GM23338 (cell line): ENCODE results near the gene C1QTNF4. TPM values are rescaled to one million over a fixed set of nuclear protein-coding genes. Genes with fewer than 3 reads are reported as not detected.

Experiments
- ATAC-seq: fragments of 200-7000 bp; cut with Tn5 transposase; 3 replicates; pipeline ENCODE4 v1.9.1; 2020
- DNase-seq: peaks from one replicate; pipeline ENCODE4 v3.0.0-alpha.2; 2015; ENCODE audit warnings: low spot score
- H2AFZ ChIP-seq: fragments of 200-600 bp; sonication (generic); 2 replicates; pipeline ENCODE4 v1.8.0; 2016; ENCODE audit warnings: antibody characterized with exemption, mild to moderate bottlenecking, moderate library complexity
- H3F3A ChIP-seq: fragments of 200-600 bp; sonication (generic); replicated peaks from 2 replicates; pipeline ENCODE4 v1.8.0; 2017; ENCODE audit warnings: antibody characterized with exemption, mixed run types, low read depth
- H3K27ac ChIP-seq: fragments of 200-600 bp; sonication (generic); 2 replicates; pipeline ENCODE4 v1.6.1; 2016; ENCODE audit warnings: low read depth
- H3K27me3 ChIP-seq: fragments of 200-600 bp; sonication (generic); 2 replicates; pipeline ENCODE4 v1.8.0; 2016; ENCODE audit warnings: mild to moderate bottlenecking, mixed run types, moderate library complexity; ENCODE audit not compliant: insufficient read depth
- H3K36me3 ChIP-seq: fragments of 200-600 bp; sonication (generic); 2 replicates; pipeline ENCODE4 v1.8.0; 2016; ENCODE audit warnings: mild to moderate bottlenecking; ENCODE audit not compliant: insufficient read depth
- H3K4me1 ChIP-seq: fragments of 200-600 bp; sonication (generic); 2 replicates; pipeline ENCODE4 v1.8.0; 2016; ENCODE audit warnings: mild to moderate bottlenecking, moderate library complexity; ENCODE audit not compliant: insufficient read depth
- H3K4me2 ChIP-seq: fragments of 200-600 bp; sonication (generic); 2 replicates; pipeline ENCODE4 v1.7.1; 2017; ENCODE audit warnings: mixed run types
- H3K4me3 ChIP-seq: fragments of 200-600 bp; sonication (generic); 2 replicates; pipeline ENCODE4 v1.6.1; 2016; ENCODE audit warnings: mixed run types
- H3K79me2 ChIP-seq: fragments of 200-600 bp; sonication (generic); replicated peaks from 2 replicates; pipeline ENCODE4 v1.8.0; 2017; ENCODE audit warnings: mild to moderate bottlenecking; ENCODE audit not compliant: insufficient read depth
- H3K9me2 ChIP-seq: fragments of 200-600 bp; sonication (generic); 2 replicates; pipeline ENCODE4 v1.8.0; 2017; ENCODE audit not compliant: insufficient read depth
- H4K20me1 ChIP-seq: fragments of 200-600 bp; sonication (generic); replicated peaks from 2 replicates; pipeline ENCODE4 v1.8.0; 2017; ENCODE audit warnings: mild to moderate bottlenecking; ENCODE audit not compliant: insufficient read depth
- H3K27ac Mint-ChIP-seq: 2 replicates; pipeline ENCODE4 v1.8.0; 2020; ENCODE audit warnings: inconsistent platforms, mild to moderate bottlenecking, moderate library complexity, mixed read lengths
- H3K27me3 Mint-ChIP-seq: 3 replicates; pipeline ENCODE4 v1.8.0; 2022; ENCODE audit warnings: low read depth, mild to moderate bottlenecking, moderate library complexity, mixed read lengths, inconsistent platforms; ENCODE audit not compliant: insufficient read depth, poor library complexity
- H3K36me3 Mint-ChIP-seq: 3 replicates; pipeline ENCODE4 v1.8.0; 2021; ENCODE audit warnings: low read depth, mild to moderate bottlenecking, inconsistent platforms, moderate library complexity, mixed read lengths
- H3K4me1 Mint-ChIP-seq: 3 replicates; pipeline ENCODE4 v1.8.0; 2020; ENCODE audit warnings: mild to moderate bottlenecking, inconsistent platforms, mixed read lengths
- H3K4me3 Mint-ChIP-seq: 3 replicates; pipeline ENCODE4 v1.8.0; 2021; ENCODE audit warnings: moderate library complexity, mild to moderate bottlenecking, inconsistent platforms, mixed read lengths
- H3K9me3 Mint-ChIP-seq: 3 replicates; pipeline ENCODE4 v1.8.0; 2020; ENCODE audit warnings: moderate library complexity, mild to moderate bottlenecking, inconsistent platforms, mixed read lengths
- CREB1 ChIP-seq: fragments of 250-450 bp; sonication (Bioruptor Pico); IDR thresholded peaks from 2 replicates; pipeline ENCODE4 v1.5.0; 2020; ENCODE audit warnings: low read depth, mild to moderate bottlenecking, moderate library complexity
- EZH2 ChIP-seq: fragments of 200-600 bp; sonication (generic); IDR thresholded peaks from one replicate; pipeline ENCODE4 v1.8.0; 2017; ENCODE audit warnings: antibody characterized with exemption, mild to moderate bottlenecking, low read depth; ENCODE audit not compliant: unreplicated experiment
- EZH2phosphoT487 ChIP-seq: fragments of 200-600 bp; sonication (generic); IDR thresholded peaks from one replicate; pipeline ENCODE4 v1.8.1; 2018; ENCODE audit warnings: antibody characterized with exemption; ENCODE audit not compliant: unreplicated experiment
- JUNB ChIP-seq: IDR thresholded peaks from one replicate; pipeline ENCODE4 v1.6.1; 2016; ENCODE audit warnings: antibody characterized with exemption; ENCODE audit not compliant: unreplicated experiment
- NANOG ChIP-seq: IDR thresholded peaks from 2 replicates; pipeline ENCODE4 v1.6.1; 2016; ENCODE audit warnings: antibody characterized with exemption, borderline replicate concordance
- POLR2AphosphoS5 ChIP-seq: IDR thresholded peaks from 2 replicates; pipeline ENCODE4 v1.6.1; 2016; ENCODE audit warnings: antibody characterized with exemption, low read depth
- REST ChIP-seq: IDR thresholded peaks from one replicate; pipeline ENCODE4 v1.6.1; 2018; ENCODE audit warnings: antibody characterized with exemption; ENCODE audit not compliant: unreplicated experiment
- STAT1 ChIP-seq: IDR thresholded peaks from one replicate; pipeline ENCODE4 v1.6.1; 2016; ENCODE audit warnings: antibody characterized with exemption; ENCODE audit not compliant: unreplicated experiment
- ZNF114 ChIP-seq: fragments of 250-450 bp; sonication (Bioruptor Pico); IDR thresholded peaks from 2 replicates; pipeline ENCODE4 v1.5.0; 2020; ENCODE audit warnings: mild to moderate bottlenecking, moderate library complexity
- ZNF331 ChIP-seq: fragments of 250-450 bp; sonication (Bioruptor Pico); IDR thresholded peaks from 2 replicates; pipeline ENCODE4 v1.5.0; 2020; ENCODE audit warnings: low read depth, mild to moderate bottlenecking, moderate library complexity
- ZNF462 ChIP-seq: fragments of 250-450 bp; sonication (Bioruptor Pico); IDR thresholded peaks from 2 replicates; pipeline ENCODE4 v1.5.0; 2020; ENCODE audit warnings: mild to moderate bottlenecking, moderate library complexity
- polyA plus RNA-seq: library from polyadenylated mRNA; unstranded; fragments of >200 nt; fragmentation: Nextera tagmentation; extraction: Ambion mirVana; gene quantifications from 2 replicates; pipeline ENCODE4 v1.2.1, GENCODE V29; 2016
- total RNA-seq: library from RNA; depleted of rRNA; stranded (reverse); fragments of >200 nt; shearing (Covaris generic); gene quantifications from 2 replicates; pipeline ENCODE4 v1.2.3, GENCODE V29; 2014
- TF ChIP-seq, protein P1 (sequence below), 2 experiments: fragments of 200-600 bp in 1 of 2; sonication (generic) in 1 of 2; conservative IDR thresholded peaks; 2 replicates each; pipeline versions ENCODE4 v1.5.1 to v1.6.1; 2016 to 2017; ENCODE audit warnings: antibody characterized with exemption in 2 of 2, low read depth in 2 of 2, mild to moderate bottlenecking in 2 of 2, moderate library complexity in 1 of 2
- TF ChIP-seq, protein P2 (sequence below): IDR thresholded peaks from 2 replicates; pipeline ENCODE4 v1.6.1; 2016; ENCODE audit warnings: antibody characterized with exemption

Gene C1QTNF4
- total and polyA plus RNA-seq, 2 experiments from 2014 or later: 5.2 to 6.6 TPM

GRCh38 chr11:47558695-47559094, 35.5 kb downstream of the C1QTNF4 start:
- H4K20me1 ChIP-seq: no peaks in the 10 kb centered on the region
- no peaks in the 10 kb centered on the region for H3K79me2 ChIP-seq
- peaks cover 2% of the 10 kb centered on the region for H3K27me3 Mint-ChIP-seq
- no peak overlapping the region for H3K4me2 ChIP-seq
- H3K4me3 ChIP-seq: no peak overlapping the region
- H3K36me3 Mint-ChIP-seq: no peaks in the 10 kb centered on the region
- 0 out of 2 replicates have a peak, but pooled peaks cover 3% of the 10 kb centered on the region for H3F3A ChIP-seq
- H3K4me1 ChIP-seq: peaks cover 5% of the 10 kb centered on the region; the same call in 1 of the 2 replicates
- no peaks in the 10 kb centered on the region for H3K36me3 ChIP-seq
- no peaks in the 10 kb centered on the region for H3K27me3 ChIP-seq
- H3K27ac Mint-ChIP-seq: no peak overlapping the region
- H3K27ac ChIP-seq: no peak overlapping the region
- peaks cover 8% of the 10 kb centered on the region for H3K4me1 Mint-ChIP-seq
- no peaks in the 10 kb centered on the region for H3K9me3 Mint-ChIP-seq
- H3K9me2 ChIP-seq: no peaks in the 10 kb centered on the region
- no peak overlapping the region for H3K4me3 Mint-ChIP-seq
- TF ChIP-seq REST (no peak), EZH2 (no peak), ZNF114 (CRISPR knock-in tag) (no peak), NANOG (no peak), POLR2AphosphoS5 (no peak), STAT1 (no peak), ZNF462 (no peak), JUNB (no peak), EZH2phosphoT487 (no peak), ZNF331 (CRISPR knock-in tag) (no peak), CREB1 (no peak)
- TF ChIP-seq, protein P1, sequence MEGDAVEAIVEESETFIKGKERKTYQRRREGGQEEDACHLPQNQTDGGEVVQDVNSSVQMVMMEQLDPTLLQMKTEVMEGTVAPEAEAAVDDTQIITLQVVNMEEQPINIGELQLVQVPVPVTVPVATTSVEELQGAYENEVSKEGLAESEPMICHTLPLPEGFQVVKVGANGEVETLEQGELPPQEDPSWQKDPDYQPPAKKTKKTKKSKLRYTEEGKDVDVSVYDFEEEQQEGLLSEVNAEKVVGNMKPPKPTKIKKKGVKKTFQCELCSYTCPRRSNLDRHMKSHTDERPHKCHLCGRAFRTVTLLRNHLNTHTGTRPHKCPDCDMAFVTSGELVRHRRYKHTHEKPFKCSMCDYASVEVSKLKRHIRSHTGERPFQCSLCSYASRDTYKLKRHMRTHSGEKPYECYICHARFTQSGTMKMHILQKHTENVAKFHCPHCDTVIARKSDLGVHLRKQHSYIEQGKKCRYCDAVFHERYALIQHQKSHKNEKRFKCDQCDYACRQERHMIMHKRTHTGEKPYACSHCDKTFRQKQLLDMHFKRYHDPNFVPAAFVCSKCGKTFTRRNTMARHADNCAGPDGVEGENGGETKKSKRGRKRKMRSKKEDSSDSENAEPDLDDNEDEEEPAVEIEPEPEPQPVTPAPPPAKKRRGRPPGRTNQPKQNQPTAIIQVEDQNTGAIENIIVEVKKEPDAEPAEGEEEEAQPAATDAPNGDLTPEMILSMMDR (conservative IDR thresholded peaks at IDR 0.05; ENCODE audit: low read depth in 2 of 2): no peak
- TF ChIP-seq, protein P2, sequence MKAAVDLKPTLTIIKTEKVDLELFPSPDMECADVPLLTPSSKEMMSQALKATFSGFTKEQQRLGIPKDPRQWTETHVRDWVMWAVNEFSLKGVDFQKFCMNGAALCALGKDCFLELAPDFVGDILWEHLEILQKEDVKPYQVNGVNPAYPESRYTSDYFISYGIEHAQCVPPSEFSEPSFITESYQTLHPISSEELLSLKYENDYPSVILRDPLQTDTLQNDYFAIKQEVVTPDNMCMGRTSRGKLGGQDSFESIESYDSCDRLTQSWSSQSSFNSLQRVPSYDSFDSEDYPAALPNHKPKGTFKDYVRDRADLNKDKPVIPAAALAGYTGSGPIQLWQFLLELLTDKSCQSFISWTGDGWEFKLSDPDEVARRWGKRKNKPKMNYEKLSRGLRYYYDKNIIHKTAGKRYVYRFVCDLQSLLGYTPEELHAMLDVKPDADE: no peak
- no peak overlapping the region for H2AFZ ChIP-seq
- DNase-seq: no peak
- ATAC-seq: no peak
